ENCODE data around the gene TEX2. TPM values are rescaled to one million over a fixed set of nuclear protein-coding genes. Genes with fewer than 3 reads are reported as not detected.

The TEX2 gene
- total and polyA plus RNA-seq, 2 of the 13 experiments (the other 11 are each of a cell fraction or from before 2014, with no cell fraction given), result 21.4 to 37.7 TPM

DNA sequence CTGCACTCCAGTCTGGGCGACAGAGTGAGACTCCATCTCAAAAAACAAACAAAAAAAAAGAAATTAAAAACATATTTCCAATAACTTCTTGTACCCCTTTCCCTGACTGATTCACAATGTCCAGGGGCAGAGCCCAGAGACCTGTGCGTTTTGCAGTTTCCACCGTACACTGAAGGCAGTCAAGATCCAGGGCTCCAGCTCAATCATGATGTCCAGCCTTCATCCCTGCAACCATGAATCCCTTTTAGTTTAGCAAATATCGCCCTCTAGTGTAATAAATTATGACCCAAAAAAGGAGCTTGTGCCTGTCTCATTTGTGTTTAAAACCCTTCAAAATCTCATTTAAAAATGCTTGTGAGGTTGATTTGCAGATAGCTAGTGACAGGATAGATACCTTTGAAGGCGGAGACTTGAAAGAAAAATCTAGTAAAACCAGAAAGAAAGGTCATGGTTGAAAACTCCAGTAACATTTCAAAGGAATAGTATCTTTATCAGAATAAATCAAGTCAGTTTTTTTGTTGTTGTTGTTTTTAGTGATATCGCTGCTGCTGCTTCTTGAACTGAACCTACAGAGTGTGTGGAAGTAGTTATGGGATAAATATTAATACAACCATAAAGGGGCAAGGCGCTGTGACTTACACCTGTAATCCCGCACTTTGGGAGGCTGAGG, 129.4 kb downstream of the TEX2 start (continued):
- TF ChIP-seq BCL6 (CRISPR knock-in tag; IDR thresholded peaks at IDR 0.05) (no peak), JUND (CRISPR knock-in tag; IDR thresholded peaks at IDR 0.05) (no peak), ZNF678 (CRISPR knock-in tag; IDR thresholded peaks at IDR 0.05) (no peak), ZNF333 (CRISPR knock-in tag; IDR thresholded peaks at IDR 0.05; ENCODE audit: borderline replicate concordance) (no peak), PHF21A (CRISPR knock-in tag; IDR thresholded peaks at IDR 0.05) (no peak), ZNF563 (CRISPR knock-in tag; IDR thresholded peaks at IDR 0.05) (no peak), TEAD3 (CRISPR knock-in tag; optimal IDR thresholded peaks at IDR 0.05; ENCODE audit: borderline replicate concordance) (no peak), IKZF1 (IDR thresholded peaks at IDR 0.05) (no peak), ZNF598 (CRISPR knock-in tag; IDR thresholded peaks at IDR 0.05; ENCODE audit: borderline replicate concordance) (no peak), ZNF230 (CRISPR knock-in tag; IDR thresholded peaks at IDR 0.05) (no peak), PAF1 (CRISPR knock-in tag; IDR thresholded peaks at IDR 0.05) (no peak), ZNF570 (CRISPR knock-in tag; IDR thresholded peaks at IDR 0.05; ENCODE audit: borderline replicate concordance) (no peak), ZNF605 (CRISPR knock-in tag; IDR thresholded peaks at IDR 0.05) (no peak), NRL (CRISPR knock-in tag; IDR thresholded peaks at IDR 0.05; ENCODE audit: borderline replicate concordance) (no peak), RBM22 (optimal IDR thresholded peaks at IDR 0.05; ENCODE audit: low read length) (no peak), ZNF549 (CRISPR knock-in tag; IDR thresholded peaks at IDR 0.05) (no peak), FOXP1 (IDR thresholded peaks at IDR 0.05) (no peak), FOXP1 (CRISPR knock-in tag; IDR thresholded peaks at IDR 0.05) (no peak), ZBTB21 (CRISPR knock-in tag; IDR thresholded peaks at IDR 0.05) (no peak), MEIS2 (CRISPR knock-in tag; IDR thresholded peaks at IDR 0.05) (no peak), ZNF343 (CRISPR knock-in tag; IDR thresholded peaks at IDR 0.05) (no peak), ONECUT2 (CRISPR knock-in tag; IDR thresholded peaks at IDR 0.05) (no peak), ZNF33A (CRISPR knock-in tag; IDR thresholded peaks at IDR 0.05; ENCODE audit: borderline replicate concordance) (no peak), ZNF354B (CRISPR knock-in tag; IDR thresholded peaks at IDR 0.05) (peak; percentile 74; the same call in 1 of the 2 replicates), MYNN (CRISPR knock-in tag; IDR thresholded peaks at IDR 0.05; ENCODE audit: low read depth) (no peak), ZSCAN25 (CRISPR knock-in tag; IDR thresholded peaks at IDR 0.05) (peak; percentile 36; the same call in 1 of the 2 replicates), GTF3A (CRISPR knock-in tag; conservative IDR thresholded peaks at IDR 0.05) (no peak)
- TF ChIP-seq, protein P1, sequence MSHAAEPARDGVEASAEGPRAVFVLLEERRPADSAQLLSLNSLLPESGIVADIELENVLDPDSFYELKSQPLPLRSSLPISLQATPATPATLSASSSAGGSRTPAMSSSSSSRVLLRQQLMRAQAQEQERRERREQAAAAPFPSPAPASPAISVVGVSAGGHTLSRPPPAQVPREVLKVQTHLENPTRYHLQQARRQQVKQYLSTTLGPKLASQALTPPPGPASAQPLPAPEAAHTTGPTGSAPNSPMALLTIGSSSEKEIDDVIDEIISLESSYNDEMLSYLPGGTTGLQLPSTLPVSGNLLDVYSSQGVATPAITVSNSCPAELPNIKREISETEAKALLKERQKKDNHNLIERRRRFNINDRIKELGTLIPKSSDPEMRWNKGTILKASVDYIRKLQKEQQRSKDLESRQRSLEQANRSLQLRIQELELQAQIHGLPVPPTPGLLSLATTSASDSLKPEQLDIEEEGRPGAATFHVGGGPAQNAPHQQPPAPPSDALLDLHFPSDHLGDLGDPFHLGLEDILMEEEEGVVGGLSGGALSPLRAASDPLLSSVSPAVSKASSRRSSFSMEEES (CRISPR knock-in tag; IDR thresholded peaks at IDR 0.05), result no peak
- TF ChIP-seq, protein P2, sequence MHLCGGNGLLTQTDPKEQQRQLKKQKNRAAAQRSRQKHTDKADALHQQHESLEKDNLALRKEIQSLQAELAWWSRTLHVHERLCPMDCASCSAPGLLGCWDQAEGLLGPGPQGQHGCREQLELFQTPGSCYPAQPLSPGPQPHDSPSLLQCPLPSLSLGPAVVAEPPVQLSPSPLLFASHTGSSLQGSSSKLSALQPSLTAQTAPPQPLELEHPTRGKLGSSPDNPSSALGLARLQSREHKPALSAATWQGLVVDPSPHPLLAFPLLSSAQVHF (CRISPR knock-in tag; IDR thresholded peaks at IDR 0.05), result no peak
- TF ChIP-seq, protein P3, sequence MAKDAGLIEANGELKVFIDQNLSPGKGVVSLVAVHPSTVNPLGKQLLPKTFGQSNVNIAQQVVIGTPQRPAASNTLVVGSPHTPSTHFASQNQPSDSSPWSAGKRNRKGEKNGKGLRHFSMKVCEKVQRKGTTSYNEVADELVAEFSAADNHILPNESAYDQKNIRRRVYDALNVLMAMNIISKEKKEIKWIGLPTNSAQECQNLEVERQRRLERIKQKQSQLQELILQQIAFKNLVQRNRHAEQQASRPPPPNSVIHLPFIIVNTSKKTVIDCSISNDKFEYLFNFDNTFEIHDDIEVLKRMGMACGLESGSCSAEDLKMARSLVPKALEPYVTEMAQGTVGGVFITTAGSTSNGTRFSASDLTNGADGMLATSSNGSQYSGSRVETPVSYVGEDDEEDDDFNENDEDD (CRISPR knock-in tag; IDR thresholded peaks at IDR 0.05; ENCODE audit: borderline replicate concordance), result no peak
- TF ChIP-seq, protein P4, sequence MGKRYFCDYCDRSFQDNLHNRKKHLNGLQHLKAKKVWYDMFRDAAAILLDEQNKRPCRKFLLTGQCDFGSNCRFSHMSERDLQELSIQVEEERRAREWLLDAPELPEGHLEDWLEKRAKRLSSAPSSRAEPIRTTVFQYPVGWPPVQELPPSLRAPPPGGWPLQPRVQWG (CRISPR knock-in tag; IDR thresholded peaks at IDR 0.05; ENCODE audit: borderline replicate concordance, low read depth), result no peak

Measured in HepG2 (cell line).